GM15510 (cell line): ENCODE measurements around the gene ALDOA.

Source experiments
- POLR2A ChIP-seq: IDR thresholded peaks from 3 replicates; pipeline ENCODE4 v1.6.1; 2011; ENCODE audit warnings: borderline replicate concordance; ENCODE audit not compliant: insufficient read length; ENCODE audit errors: extremely low read depth

ALDOA gene

GRCh38 chr16:30091474-30092372 lies 26.2 kb downstream of the ALDOA start, which contains the start of gene TBX6:
Gene TBX6 (minus strand): TSS chr16:30091924. CDS start chr16:30091193, 731 bp downstream.
- TF ChIP-seq POLR2A, result peak; percentile 76

DNA sequence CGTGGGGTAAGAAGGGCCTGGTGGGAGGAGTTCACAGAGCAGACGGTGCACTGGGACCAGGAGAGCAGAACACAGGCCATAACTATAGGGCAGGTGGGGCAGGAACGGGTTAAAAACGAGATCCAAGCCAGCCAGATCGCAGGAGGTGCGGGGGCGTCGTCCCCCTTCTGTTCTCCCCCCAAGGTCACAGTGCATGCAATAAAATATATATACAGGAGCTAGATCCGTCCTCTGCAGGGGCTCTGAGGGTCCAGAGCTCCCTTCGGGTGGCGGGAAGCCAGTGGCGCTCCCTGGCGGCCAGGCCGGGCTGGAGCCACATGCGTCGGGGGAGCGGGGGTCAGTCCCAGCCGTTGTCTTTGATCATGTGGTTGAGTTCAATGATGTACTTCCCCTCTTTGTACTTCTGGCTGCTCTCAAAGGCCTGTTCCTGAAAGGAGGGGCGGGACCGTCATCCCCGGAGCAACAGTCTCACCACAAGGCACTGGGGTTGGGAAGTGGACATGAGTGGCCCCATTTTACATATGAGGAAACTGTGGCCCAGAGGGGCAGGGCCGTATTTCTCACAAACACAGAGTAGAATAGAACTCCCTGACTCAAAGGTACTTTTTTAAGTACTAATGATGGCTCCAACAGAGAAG lies 26.9 kb downstream of the ALDOA start:
- peak; percentile 40 for TF ChIP-seq POLR2A

- TF ChIP-seq POLR2A, result no peak
Measured at GRCh38 chr16:30094541-30095165, 29.1 kb downstream of the ALDOA start.

GRCh38 chr16:30095166-30096078 lies 29.9 kb downstream of the ALDOA start:
- TF ChIP-seq POLR2A, result no peak

GRCh38 chr16:30096105-30096861 lies 30.7 kb downstream of the ALDOA start, which contains the start of gene YPEL3:
Gene YPEL3 (minus strand): TSS chr16:30096213. CDS start chr16:30095482, 731 bp downstream.
- peak; percentile 72 for TF ChIP-seq POLR2A

DNA sequence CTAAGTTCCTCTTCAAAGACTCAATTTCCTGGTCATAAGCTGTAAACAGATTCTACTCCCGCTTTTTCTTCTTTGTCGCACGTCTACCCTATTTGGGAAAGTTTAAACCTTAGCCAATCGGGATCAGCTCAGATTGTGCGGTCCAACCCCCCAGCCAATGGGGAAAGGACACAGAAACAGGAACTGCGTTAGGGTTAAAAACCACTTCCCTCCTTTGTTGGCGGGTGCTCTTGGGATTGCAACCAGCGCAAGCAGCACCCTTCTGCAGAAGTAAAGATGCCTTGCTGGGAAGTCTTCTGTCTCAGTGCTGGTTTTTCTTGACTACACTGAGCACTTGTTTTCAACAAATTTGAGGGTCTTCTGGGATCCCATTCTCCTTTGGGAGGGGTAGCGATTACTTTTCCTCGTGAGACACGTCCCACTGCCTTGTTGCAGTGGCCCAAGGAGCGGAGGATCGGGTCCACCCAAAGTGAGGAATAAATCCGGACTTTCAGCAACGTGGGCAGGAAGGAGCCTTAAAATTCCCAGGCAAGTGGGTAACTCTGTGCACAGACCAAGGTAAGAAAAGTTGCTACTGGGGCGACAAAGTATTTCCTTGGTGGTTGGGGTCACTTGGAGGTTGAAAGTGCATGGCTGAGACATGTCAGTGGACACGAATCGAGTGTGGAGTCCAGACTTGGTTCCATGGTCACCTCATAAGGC lies 31.5 kb downstream of the ALDOA start:
- TF ChIP-seq POLR2A, result no peak

DNA sequence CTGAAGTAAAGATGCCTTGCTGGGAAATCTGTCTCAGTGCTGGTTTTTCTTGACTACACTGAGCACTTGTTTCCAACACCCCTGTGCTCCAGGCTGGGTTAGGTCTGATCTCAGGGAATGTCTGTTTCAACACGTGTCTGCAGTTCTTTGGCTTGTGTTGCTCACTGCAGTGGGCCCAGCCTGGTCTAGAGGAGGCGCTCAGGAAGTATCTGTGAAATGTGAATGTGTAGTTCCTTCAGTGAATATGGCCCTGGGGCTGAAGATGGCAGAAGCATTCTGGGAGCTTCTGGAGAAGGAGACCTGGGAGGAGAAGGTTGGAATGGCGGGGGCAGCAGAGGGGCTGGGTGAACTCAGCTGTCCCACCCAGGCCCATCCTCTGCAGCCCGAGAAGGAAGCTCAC lies 38.5 kb downstream of the ALDOA start:
- TF ChIP-seq POLR2A, result no peak

- TF ChIP-seq POLR2A, result no peak
Measured at GRCh38 chr16:30104492-30104891, 38.9 kb downstream of the ALDOA start.

- no peak for TF ChIP-seq POLR2A
Measured at GRCh38 chr16:30108059-30108850, 42.7 kb downstream of the ALDOA start.

DNA sequence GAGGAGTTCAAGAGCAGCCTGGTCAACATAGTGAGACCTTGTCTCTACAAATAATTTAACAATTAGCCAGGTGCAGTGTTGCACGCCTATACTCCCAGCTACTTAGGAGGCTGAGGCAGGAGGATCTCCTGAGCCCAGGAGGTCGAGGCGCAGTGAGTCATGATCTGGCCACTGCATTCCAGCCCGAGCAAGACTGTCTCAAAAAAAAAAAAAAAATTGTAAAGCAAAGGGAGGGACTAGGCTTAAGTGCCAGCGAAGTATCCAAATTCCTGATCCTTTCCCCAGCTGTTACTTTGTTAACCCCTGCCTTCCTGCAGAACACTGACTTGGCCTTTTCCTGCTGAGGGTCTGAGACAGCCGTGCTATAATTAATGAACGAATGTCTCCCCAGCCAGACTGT lies 45.1 kb downstream of the ALDOA start:
- no peak for TF ChIP-seq POLR2A

DNA sequence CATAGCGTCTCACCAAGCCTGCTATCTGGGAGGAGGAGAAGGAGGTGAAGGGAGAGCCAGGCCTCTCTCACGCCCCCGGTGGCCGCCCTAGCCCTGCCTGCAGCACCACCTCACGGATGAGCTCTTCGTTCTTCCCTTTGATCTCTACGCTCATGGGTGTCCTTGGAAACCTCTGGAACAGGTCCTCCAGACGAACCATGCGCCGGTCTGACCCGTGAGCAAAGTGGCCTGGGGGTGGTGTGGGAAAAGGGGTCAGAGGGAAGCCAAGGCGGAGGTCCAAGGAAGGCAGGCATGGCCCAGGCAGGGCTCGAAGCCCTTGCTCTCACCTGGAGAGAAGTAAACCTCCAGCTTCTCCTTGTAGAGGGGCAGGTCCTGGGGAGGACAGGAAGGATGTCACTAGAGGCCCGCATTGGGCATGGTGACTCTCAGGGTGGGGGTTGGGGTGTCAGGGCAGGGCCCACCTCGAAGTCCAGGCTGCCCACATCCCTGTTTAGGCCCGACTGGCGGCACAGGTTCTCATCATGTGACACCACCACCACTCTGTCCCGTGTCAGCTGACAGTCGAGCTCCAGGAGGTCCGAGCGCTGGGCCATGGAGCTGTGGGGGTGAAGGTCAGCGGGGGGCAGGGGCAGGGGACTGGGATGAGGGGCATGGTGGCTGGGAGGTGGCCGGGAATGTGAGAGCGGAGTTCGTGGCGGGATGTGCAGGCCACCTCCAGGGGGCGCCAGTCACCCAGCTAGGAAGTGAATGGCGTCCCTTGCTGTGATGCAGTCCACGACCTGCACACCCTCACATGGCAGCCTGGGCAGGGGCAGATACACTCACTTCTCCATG lies 46.9 kb downstream of the ALDOA start:
- TF ChIP-seq POLR2A, result no peak
